SK-N-SH (cell line): ENCODE data around the gene CDH16. TPM values are rescaled to one million over a fixed set of nuclear protein-coding genes. Genes with fewer than 3 reads are reported as not detected.
A peak's percentile ranks its signal among the peaks of the same experiment; 100 is the strongest.

Source experiments
- CHD2 ChIP-seq: fragments of 150-350 bp; IDR thresholded peaks from 2 replicates; pipeline ENCODE4 v1.6.1; 2018; ENCODE audit warnings: low read length; ENCODE audit not compliant: partially characterized antibody
- CTCF ChIP-seq: fragments of 200-600 bp; sonication (generic); IDR thresholded peaks from 2 replicates; pipeline ENCODE4 v1.6.1; 2017; ENCODE audit warnings: antibody characterized with exemption, mild to moderate bottlenecking, moderate library complexity
- EP300 ChIP-seq, 2 experiments: IDR thresholded peaks; 2 replicates each; pipeline versions ENCODE4 v1.4.0 to v1.6.1; 2012; ENCODE audit warnings: borderline replicate concordance in 1 of 2, low read depth in 1 of 2, low read length in 1 of 2
- EZH2phosphoT487 ChIP-seq: fragments of 200-600 bp; sonication (generic); IDR thresholded peaks from 2 replicates; pipeline ENCODE4 v1.6.1; 2017; ENCODE audit warnings: low read depth, mixed run types, mild to moderate bottlenecking, antibody characterized with exemption, moderate library complexity, borderline replicate concordance
- FOSL2 ChIP-seq: IDR thresholded peaks from 2 replicates; pipeline ENCODE4 v1.4.0; 2012; ENCODE audit warnings: low read depth, mild to moderate bottlenecking, moderate library complexity, borderline replicate concordance
- IRF3 ChIP-seq: fragments of 150-350 bp; IDR thresholded peaks from 2 replicates; pipeline ENCODE4 v1.6.1; 2016; ENCODE audit warnings: mild to moderate bottlenecking, low read depth, low read length
- JUND ChIP-seq: IDR thresholded peaks from 2 replicates; pipeline ENCODE4 v1.4.0; 2012
- MAX ChIP-seq: IDR thresholded peaks from 2 replicates; pipeline ENCODE4 v1.4.0; 2012; ENCODE audit warnings: low read depth
- MEF2A ChIP-seq: IDR thresholded peaks from 2 replicates; pipeline ENCODE4 v1.4.0; 2012; ENCODE audit warnings: low read depth, borderline replicate concordance
- MXI1 ChIP-seq: IDR thresholded peaks from 2 replicates; pipeline ENCODE4 v1.6.1; 2012; ENCODE audit warnings: mild to moderate bottlenecking, low read depth, low read length, improper control_type of control experiment
- NRF1 ChIP-seq: IDR thresholded peaks from 2 replicates; pipeline ENCODE4 v1.6.1; 2012; ENCODE audit warnings: low read depth, mild to moderate bottlenecking, low read length
- POLR2AphosphoS5 ChIP-seq: IDR thresholded peaks from 2 replicates; pipeline ENCODE4 v1.6.1; 2012; ENCODE audit warnings: low read depth, low read length
- RCOR1 ChIP-seq: fragments of 150-350 bp; IDR thresholded peaks from 2 replicates; pipeline ENCODE4 v1.6.1; 2017; ENCODE audit warnings: antibody characterized with exemption, low read length
- RFX5 ChIP-seq: IDR thresholded peaks from 2 replicates; pipeline ENCODE4 v1.6.1; 2012; ENCODE audit warnings: mild to moderate bottlenecking, improper control_type of control experiment, low read length
- TCF12 ChIP-seq: IDR thresholded peaks from 2 replicates; pipeline ENCODE4 v1.4.0; 2012
- USF1 ChIP-seq: IDR thresholded peaks from 2 replicates; pipeline ENCODE4 v1.4.0; 2012; ENCODE audit warnings: low read depth, borderline replicate concordance
- ZBTB33 ChIP-seq: IDR thresholded peaks from 2 replicates; pipeline ENCODE4 v1.4.0; 2012; ENCODE audit warnings: low read depth, borderline replicate concordance
- polyA plus RNA-seq, 3 experiments: library from polyadenylated mRNA; depleted of rRNA; stranded (reverse); fragments of >200 nt; gene quantifications; 2 replicates each; pipeline ENCODE4 v1.2.3, GENCODE V29; 2012

Gene CDH16
- polyA plus RNA-seq, 1 of the 3 experiments (the other 2 are of a cell fraction): not detected

GRCh38 chr16:66934138-66934838 lies 15.6 kb upstream of the CDH16 start, which contains the start of gene CIAO2B (continued):
- TF ChIP-seq TCF12 (no peak; the same call in 1 of the 2 replicates), FOSL2 (no peak), MXI1 (peak; percentile 85), MAX (peak; percentile 89), RCOR1 (no peak), RFX5 (no peak), CHD2 (peak; percentile 89), USF1 (no peak), POLR2AphosphoS5 (peak; percentile 85), MEF2A (no peak), ZBTB33 (peak; percentile 80), JUND (no peak), EZH2phosphoT487 (no peak), EP300 (IDR thresholded peaks at IDR 0.05; ENCODE audit: borderline replicate concordance in 1 of 2, low read depth in 1 of 2, low read length in 1 of 2) (no peak), CTCF (no peak), IRF3 (no peak), NRF1 (no peak)
